Muscle layer of duodenum (tissue), 2 donors: ENCODE measurements around the gene CDH8.
"Not testable (repeated sequence)": the region's sequence is repeated elsewhere in the genome, so short reads cannot be mapped to it uniquely, and the experiment has no call there.

Experiments used
- H3K27ac ChIP-seq: one replicate; pipeline ENCODE4 v1.7.0; 2013; ENCODE audit warnings: mild to moderate bottlenecking, low read length
- H3K27me3 ChIP-seq: one replicate; pipeline ENCODE4 v1.7.0; 2013; ENCODE audit warnings: low read depth, mild to moderate bottlenecking, control low read depth, low read length
- H3K36me3 ChIP-seq, 2 donors: one replicate each; pipeline ENCODE4 v1.7.0; 2013; ENCODE audit warnings: low read length in 2 of 2, control low read depth in 1 of 2, mild to moderate bottlenecking in 1 of 2; ENCODE audit not compliant: insufficient read depth in 2 of 2, control insufficient read depth in 1 of 2
- H3K4me1 ChIP-seq, 2 donors: one replicate each; pipeline ENCODE4 v1.7.0; 2013; ENCODE audit warnings: low read length in 2 of 2, mild to moderate bottlenecking in 2 of 2, control low read depth in 1 of 2, moderate library complexity in 1 of 2; ENCODE audit not compliant: insufficient read depth in 2 of 2, control insufficient read depth in 1 of 2
- H3K4me3 ChIP-seq, 2 donors: one replicate each; pipeline ENCODE4 v1.7.0; 2013; ENCODE audit warnings: low read length in 2 of 2, low read depth in 1 of 2, mild to moderate bottlenecking in 1 of 2
- H3K9me3 ChIP-seq, 2 donors: one replicate each; pipeline ENCODE4 v1.7.0; 2013; ENCODE audit warnings: low read length in 2 of 2, control low read depth in 1 of 2, mild to moderate bottlenecking in 1 of 2; ENCODE audit not compliant: control insufficient read depth in 1 of 2
- donor health status: healthy.

CDH8 gene

DNA sequence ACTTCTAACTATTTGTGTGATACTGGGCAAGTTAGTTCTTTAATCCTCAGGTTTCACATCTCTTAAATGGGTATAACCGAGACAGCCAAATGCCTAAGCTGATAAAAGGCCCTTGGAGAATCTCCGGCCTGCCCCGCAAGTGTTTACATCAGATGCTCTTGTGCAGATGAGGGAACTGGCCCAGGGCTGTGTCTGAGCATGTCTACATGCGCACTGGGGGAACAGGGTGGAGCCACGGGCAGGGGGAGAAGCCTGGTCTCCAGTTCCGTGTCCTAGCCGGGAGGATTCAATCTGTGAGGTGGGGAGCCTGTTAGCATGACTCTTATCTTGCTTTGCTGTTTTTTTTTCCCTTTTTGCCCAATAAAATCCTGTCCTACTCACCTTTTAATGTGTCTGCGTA is 222.9 kb downstream of the CDH8 start:
- Histone ChIP-seq H3K9me3 (no peaks in the 10 kb centered on the region), H3K36me3 (no peaks in the 10 kb centered on the region), H3K4me1 (no peaks in the 10 kb centered on the region), H3K27ac (no peak overlapping the region), H3K27me3 (no peaks in the 10 kb centered on the region), H3K4me3 (no peak overlapping the region)

DNA sequence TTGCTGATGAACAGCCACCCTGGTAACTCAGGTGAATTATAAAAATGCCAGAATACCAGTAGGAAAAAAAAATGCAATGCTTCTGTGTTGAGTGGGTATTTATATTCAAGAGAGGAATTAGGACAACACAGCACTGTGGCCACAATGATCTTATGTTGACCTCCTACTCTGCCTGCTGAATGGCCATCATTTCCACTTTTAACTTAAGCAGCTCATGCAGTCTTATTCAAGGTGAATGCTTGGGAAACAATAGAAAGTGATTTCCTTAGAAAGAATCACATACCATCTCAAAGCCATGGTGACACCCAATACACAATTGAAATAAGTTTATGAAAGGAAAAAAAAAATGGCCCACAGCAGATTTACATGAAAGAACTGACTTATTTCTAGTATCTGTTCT is 224.0 kb downstream of the CDH8 start:
- no peaks in the 10 kb centered on the region for H3K9me3 ChIP-seq
- H3K36me3 ChIP-seq = no peaks in the 10 kb centered on the region
- H3K4me3 ChIP-seq = no peak overlapping the region
- H3K4me1 ChIP-seq = no peaks in the 10 kb centered on the region
- H3K27ac ChIP-seq = no peak overlapping the region
- H3K27me3 ChIP-seq = no peaks in the 10 kb centered on the region

DNA sequence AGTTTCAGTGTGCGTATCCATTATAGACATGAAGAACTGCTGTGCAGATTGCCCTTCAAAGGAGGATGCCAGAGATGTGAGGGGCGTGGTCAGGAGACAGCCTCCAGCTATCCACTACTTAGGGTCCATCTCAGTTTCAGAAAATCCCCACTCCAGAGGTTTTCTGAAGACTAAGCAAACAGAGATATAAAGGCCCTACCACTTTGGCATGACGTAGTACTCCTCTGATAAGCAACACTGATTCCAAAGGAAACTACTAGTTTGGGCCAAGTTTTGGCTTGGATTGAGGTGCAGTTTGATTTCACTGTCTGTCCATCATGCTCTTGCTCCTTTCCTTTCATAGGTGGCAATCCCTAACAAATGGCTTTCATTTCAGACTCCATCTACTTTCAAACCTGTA is 228.7 kb downstream of the CDH8 start:
- no peaks in the 10 kb centered on the region for H3K9me3 ChIP-seq
- H3K36me3 ChIP-seq = no peaks in the 10 kb centered on the region
- H3K27ac ChIP-seq = no peak overlapping the region
- H3K27me3 ChIP-seq = no peaks in the 10 kb centered on the region
- no peak overlapping the region for H3K4me3 ChIP-seq
- H3K4me1 ChIP-seq = no peaks in the 10 kb centered on the region

DNA sequence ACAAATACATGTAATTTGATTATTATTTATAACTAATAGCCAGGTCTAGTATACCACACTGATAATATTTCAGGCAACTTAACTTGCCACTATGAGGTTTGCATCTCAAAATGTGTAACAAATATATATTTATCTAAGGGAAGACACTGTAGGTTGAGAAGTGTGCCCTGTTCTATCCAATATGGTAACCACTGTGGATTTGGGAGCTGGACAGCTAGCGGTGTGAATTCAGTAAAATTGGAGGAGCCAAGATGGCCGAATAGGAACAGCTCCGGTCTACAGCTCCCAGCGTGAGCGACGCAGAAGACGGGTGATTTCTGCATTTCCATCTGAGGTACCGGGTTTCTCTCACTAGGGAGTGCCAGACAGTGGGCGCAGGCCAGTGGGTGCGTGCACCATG is 235.0 kb downstream of the CDH8 start:
- H3K36me3 ChIP-seq, H3K27me3 ChIP-seq, H3K4me1 ChIP-seq, H3K4me3 ChIP-seq, H3K9me3 ChIP-seq, H3K27ac ChIP-seq: not testable (repeated sequence)

DNA sequence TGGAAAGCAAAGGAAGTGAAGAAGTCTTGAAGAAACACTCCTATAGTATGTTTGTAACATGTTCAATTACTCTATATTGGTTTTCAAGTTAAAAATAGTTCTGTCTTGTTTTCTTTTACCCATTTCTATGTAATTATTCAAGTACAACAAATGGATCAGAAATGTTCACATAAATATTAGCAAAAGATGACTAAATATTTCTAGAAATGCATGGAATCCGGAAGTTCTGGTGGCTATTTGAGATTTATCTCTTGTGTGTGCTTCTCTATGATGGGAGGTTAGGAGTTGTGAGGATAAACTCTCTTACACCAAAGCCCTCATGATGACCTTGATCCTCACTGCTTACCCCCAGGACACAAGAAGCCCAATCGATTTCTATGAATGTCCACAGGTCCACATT is 237.5 kb downstream of the CDH8 start:
- Histone ChIP-seq H3K4me3 (no peak overlapping the region), H3K36me3 (no peaks in the 10 kb centered on the region), H3K27ac (no peak overlapping the region), H3K9me3 (no peaks in the 10 kb centered on the region), H3K4me1 (no peaks in the 10 kb centered on the region), H3K27me3 (no peaks in the 10 kb centered on the region)

DNA sequence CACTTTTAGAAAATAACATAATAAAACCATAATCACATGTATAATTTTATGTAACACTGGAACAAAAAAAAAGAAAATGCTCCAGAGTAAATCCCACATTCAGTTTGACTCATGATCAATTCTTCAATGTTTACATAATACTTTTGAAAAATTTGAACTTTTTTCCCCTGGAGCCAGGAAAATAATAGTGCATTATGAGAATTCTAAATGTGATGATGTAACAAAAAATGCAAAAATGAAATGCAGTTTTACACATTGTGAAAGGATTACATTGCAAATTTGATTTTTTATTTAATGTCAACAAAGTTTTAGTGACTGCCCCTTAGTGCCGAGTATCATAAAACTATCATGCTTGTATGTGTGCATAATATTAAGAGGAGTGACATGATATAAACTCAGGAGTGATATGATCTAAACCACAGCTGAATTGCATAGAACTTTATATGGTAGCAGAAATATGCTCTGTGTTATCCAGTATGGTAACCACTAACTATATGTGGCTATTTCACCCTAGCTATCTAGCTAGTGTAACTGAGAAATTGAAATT is 238.2 kb downstream of the CDH8 start:
- Histone ChIP-seq H3K4me3 (no peak overlapping the region), H3K27ac (no peak overlapping the region), H3K36me3 (no peaks in the 10 kb centered on the region), H3K4me1 (no peaks in the 10 kb centered on the region), H3K9me3 (no peaks in the 10 kb centered on the region), H3K27me3 (no peaks in the 10 kb centered on the region)

DNA sequence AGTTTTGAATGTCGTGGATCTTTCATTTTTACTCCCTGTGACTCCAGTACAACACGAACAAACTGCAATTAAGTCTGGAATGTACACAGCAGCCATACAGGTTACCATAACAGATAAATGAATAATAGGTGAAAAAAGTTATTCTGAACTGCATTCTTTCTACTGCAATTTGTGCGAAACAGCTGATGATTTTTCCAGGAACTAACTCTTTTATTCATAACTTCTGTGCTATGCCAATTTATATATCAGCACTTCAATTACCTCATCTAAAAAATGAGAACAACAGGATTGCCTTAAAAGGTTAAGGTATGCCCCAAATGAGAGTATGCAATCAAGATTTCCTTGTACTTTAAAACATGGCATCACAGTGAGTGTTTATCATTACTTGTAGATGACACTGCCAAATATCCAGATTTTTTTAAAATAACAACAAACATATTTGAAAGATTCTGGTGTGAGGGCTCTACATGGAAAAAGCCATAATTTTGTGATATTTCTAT is 238.9 kb downstream of the CDH8 start:
- no peak overlapping the region for H3K4me3 ChIP-seq
- H3K27ac ChIP-seq = no peak overlapping the region
- no peaks in the 10 kb centered on the region for H3K36me3 ChIP-seq

DNA sequence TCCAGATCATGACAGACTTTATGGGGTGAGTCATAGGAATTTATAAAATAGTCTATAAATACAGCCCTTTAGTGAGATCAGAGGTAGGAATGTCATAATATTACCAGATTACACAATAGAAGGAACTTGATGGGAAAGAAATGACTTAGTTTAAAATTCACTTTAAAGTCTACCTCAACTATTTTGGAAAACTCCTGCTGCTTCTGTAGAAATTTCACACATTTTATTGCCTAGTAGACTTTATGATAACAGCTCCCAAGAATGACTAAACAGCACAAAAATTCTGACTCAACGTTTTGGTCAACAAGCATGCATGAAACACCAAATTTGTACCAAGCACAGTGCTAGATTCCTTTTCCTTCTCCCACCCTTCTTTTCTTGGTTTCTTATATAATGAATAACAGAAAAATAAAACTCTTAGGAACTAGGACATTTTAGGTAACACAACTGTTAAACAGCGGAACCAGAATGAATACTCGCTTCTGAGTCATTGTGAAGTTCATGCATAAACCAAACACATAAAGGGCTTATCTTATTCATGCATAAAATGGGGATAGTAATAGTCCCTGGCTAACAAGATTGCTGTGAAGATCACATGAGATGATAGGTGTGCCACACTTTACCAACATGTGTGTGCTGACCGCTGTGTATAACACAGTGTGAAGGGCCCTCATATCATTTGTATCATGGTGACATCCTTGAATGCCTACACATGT is 243.9 kb downstream of the CDH8 start:
- no peak overlapping the region for H3K4me3 ChIP-seq

More for the DNA sequence above, 238.9 kb downstream of the CDH8 start:
- no peaks in the 10 kb centered on the region for H3K9me3 ChIP-seq
- H3K4me1 ChIP-seq = no peaks in the 10 kb centered on the region
- no peaks in the 10 kb centered on the region for H3K27me3 ChIP-seq

DNA sequence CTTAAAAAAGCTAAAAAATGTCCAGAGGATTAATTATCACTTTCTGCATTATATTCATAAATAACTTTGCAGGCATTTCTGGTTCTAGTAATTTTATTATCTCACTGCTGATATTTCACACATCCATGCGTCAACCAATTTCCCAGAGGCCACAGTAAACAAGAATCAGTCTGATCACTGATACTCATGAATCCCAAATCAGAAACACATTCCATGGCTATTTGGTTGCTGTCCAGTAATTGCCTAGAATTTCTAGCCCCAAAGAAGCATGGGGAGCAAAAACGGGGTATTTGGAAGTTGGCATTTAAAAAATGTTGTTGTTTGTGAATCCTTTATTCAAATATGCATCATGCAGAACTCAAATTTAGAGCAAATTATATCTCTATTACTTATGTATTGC is 244.8 kb downstream of the CDH8 start:
- H3K9me3 ChIP-seq = no peaks in the 10 kb centered on the region
- no peaks in the 10 kb centered on the region for H3K36me3 ChIP-seq
- H3K27ac ChIP-seq = no peak overlapping the region
- H3K4me3 ChIP-seq = no peak overlapping the region
- no peaks in the 10 kb centered on the region for H3K27me3 ChIP-seq
- H3K4me1 ChIP-seq = no peaks in the 10 kb centered on the region

More for the DNA sequence above, 243.9 kb downstream of the CDH8 start:
- Histone ChIP-seq H3K27me3 (no peaks in the 10 kb centered on the region), H3K36me3 (no peaks in the 10 kb centered on the region), H3K9me3 (no peaks in the 10 kb centered on the region), H3K27ac (no peak overlapping the region), H3K4me1 (no peaks in the 10 kb centered on the region)

DNA sequence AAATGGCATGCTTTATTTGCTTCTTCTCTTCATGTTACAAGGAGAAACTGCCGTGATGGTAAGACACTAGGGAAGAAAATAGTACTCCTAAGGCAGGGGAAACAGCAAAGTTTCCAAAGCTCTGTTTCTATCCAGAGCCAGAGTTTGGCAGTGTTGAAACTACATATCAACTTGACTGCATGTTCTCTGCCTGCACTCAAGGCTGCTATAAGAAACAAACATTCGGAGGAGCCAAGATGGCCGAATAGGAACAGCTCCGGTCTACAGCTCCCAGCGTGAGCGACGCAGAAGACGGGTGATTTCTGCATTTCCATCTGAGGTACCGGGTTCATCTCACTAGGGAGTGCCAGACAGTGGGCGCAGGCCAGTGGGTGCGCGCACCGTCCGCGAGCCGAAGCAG is 254.4 kb downstream of the CDH8 start:
- H3K9me3 ChIP-seq, H3K4me1 ChIP-seq, H3K27ac ChIP-seq, H3K27me3 ChIP-seq, H3K4me3 ChIP-seq, H3K36me3 ChIP-seq: not testable (repeated sequence)

DNA sequence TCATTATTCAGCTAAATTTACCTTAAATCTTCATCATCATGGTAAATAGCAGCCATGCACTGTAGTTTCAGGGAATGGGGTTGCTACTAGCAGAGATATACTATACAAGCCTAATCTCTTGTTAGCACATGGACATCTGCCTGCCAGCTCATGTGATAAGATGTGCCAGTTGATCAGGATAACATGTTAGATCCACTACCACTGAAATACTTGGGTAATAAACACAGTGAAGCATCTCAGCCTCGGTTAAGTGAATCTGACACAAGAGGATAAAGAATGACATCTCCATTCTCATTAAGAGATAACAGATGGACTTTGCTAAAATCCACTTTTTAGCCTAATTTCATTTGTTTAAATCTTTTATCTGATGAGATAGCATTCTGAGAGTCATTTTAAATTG is 256.1 kb downstream of the CDH8 start:
- H3K9me3 ChIP-seq = peaks cover 0 to 2% of the 10 kb centered on the region in 2 donors

DNA sequence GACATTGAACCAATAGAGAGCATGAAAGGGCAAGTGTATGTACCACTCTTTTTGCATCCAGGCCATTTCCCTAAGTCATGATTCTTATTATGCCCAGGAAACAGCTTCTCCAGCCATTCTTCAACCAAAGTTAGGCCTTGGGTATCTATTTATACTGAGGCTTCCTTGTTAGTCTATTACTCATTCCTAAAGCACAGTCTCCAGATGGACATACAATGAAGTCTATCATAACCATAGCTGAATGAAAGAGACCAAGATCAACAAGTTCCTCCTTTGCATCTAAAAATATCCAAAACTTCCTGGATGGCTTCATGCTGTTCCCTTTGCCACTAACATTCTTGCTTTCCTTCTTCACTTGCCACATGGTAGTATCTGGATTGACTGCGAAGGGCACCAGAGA is 265.9 kb downstream of the CDH8 start:
- no peak overlapping the region for H3K4me3 ChIP-seq
- H3K4me1 ChIP-seq = no peaks in the 10 kb centered on the region
- H3K36me3 ChIP-seq = no peaks in the 10 kb centered on the region
- no peak overlapping the region for H3K27ac ChIP-seq
- no peaks in the 10 kb centered on the region for H3K27me3 ChIP-seq
- H3K9me3 ChIP-seq = no peaks in the 10 kb centered on the region

More for the DNA sequence above, 256.1 kb downstream of the CDH8 start:
- Histone ChIP-seq H3K4me1 (no peaks in the 10 kb centered on the region), H3K36me3 (no peaks in the 10 kb centered on the region), H3K27me3 (no peaks in the 10 kb centered on the region), H3K27ac (no peak overlapping the region), H3K4me3 (no peak overlapping the region)
